ENCODE results near the gene DAPL1.

DAPL1 gene, protein sequence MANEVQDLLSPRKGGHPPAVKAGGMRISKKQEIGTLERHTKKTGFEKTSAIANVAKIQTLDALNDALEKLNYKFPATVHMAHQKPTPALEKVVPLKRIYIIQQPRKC

DNA sequence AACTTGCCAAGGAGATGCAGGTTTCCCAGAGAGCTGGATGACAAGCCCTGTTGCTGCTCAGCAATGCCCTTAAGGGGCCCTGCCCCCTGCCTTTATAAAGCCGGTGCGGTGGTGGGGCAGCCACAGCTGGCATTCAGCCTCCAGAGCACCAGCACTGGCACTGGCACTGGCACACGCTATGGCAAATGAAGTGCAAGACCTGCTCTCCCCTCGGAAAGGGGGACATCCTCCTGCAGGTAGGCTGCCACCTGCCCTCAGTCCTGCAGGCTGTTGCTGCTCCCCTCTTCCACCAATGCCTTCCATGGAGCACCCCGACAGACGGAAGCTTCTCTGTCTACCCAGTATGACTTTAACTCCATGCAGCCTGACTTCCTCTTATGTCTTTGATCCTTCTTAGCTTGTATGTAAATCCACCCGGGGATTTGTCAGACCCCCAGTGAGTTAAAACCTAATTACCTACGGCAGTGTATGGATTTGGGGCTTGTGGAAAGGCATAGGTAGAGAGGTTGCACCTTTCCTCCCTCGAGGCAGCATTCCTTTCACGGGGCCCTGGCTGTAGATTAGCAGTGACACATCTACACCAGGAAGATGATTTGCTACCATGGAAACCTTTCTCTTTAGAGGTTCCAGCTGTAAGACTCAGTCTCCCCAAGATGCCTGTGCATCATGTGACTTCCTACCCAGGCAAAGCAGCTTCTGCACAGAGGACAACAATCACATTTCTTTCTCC, at the start of gene DAPL1:
DAPL1 (plus strand) TSS at position 123 of the 730 bp plus-strand sequence; CDS start at position 179, 56 bp downstream.
- DNase-seq (ENCODE audit: low read depth): no peak
- TF ChIP-seq, protein P1, sequence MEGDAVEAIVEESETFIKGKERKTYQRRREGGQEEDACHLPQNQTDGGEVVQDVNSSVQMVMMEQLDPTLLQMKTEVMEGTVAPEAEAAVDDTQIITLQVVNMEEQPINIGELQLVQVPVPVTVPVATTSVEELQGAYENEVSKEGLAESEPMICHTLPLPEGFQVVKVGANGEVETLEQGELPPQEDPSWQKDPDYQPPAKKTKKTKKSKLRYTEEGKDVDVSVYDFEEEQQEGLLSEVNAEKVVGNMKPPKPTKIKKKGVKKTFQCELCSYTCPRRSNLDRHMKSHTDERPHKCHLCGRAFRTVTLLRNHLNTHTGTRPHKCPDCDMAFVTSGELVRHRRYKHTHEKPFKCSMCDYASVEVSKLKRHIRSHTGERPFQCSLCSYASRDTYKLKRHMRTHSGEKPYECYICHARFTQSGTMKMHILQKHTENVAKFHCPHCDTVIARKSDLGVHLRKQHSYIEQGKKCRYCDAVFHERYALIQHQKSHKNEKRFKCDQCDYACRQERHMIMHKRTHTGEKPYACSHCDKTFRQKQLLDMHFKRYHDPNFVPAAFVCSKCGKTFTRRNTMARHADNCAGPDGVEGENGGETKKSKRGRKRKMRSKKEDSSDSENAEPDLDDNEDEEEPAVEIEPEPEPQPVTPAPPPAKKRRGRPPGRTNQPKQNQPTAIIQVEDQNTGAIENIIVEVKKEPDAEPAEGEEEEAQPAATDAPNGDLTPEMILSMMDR (IDR thresholded peaks at IDR 0.05; ENCODE audit: control insufficient read depth, insufficient read depth, low read depth, low read length, missing control alignments): no peak
- H3K4me3 ChIP-seq (ENCODE audit: control insufficient read depth, low read depth, low read length): no peak within 1 kb of the TSS

DNA sequence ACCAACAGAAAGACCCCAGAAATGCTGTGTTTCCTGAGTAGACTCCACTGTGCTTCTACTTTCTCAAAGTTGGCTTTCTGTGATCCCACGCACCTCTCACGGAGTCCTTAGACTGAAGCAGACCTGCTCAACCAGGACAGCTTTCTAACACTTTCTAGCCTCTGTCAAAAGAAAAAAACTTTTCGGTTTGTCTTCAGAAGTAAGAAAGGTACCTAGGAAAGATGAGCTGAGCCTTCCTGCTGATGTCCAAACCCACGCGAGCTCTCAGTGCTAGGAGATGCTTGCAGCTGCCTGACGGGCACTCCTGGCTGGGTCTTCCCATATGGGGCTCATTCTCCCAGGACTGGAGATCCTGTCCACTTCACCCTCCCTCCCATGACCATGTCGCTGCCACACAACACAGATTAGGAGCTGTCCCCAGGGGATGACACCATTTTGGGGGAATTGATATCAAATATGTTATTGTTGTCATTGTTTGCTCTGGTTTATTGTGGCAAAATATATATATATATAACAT, 49.2 kb upstream of the DAPL1 start:
- DNase-seq (ENCODE audit: low read depth): no peak
- TF ChIP-seq, protein P1 (IDR thresholded peaks at IDR 0.05; ENCODE audit: control insufficient read depth, insufficient read depth, low read depth, low read length, missing control alignments): no peak
- H3K4me3 ChIP-seq (ENCODE audit: control insufficient read depth, low read depth, low read length): no peak overlapping the region

DNA sequence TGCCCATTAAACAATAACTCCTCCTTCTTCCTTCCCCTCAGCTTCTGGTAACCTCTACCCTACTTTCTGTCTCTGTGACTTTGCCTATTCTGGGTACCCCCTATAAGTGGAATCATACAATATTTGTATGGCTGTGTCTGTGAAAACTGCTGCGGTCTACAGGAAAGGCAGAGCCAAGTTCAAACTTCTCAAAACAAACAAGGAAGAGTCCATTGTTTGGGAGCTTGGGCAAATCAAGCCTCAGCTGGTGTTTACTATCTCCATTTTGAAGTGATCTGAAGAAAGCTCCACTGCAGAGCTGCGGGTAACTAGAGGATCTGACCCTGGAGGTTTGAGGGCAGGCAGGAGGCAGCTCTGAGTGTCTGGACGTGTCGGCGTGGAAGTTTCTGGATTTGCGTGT, 48.6 kb upstream of the DAPL1 start:
- TF ChIP-seq, protein P1 (IDR thresholded peaks at IDR 0.05; ENCODE audit: control insufficient read depth, insufficient read depth, low read depth, low read length, missing control alignments): no peak
- no peak for DNase-seq (ENCODE audit: low read depth)
- no peak overlapping the region for H3K4me3 ChIP-seq (ENCODE audit: control insufficient read depth, low read depth, low read length)

DNA sequence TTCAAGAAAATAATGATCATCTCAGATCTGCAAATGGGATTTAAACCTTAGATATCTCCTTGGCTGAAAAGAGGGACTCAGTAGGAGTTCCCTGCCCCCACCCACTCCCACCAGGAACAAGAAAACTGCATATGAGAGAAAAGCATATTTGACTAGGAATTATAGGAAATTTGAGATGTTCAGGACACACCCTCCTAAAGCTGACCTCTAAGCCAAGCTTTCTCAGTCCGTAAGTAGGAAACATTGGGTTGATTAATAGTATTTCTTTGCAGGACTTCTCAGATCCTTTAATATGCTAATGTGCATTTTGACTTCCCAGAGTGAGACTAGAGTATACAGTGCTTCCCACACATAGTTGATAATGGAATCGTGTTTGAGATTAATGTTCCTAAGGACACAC, 47.8 kb upstream of the DAPL1 start:
- no peak overlapping the region for H3K4me3 ChIP-seq (ENCODE audit: control insufficient read depth, low read depth, low read length)
- TF ChIP-seq, protein P1 (IDR thresholded peaks at IDR 0.05; ENCODE audit: control insufficient read depth, insufficient read depth, low read depth, low read length, missing control alignments): no peak
- no peak for DNase-seq (ENCODE audit: low read depth)

DNA sequence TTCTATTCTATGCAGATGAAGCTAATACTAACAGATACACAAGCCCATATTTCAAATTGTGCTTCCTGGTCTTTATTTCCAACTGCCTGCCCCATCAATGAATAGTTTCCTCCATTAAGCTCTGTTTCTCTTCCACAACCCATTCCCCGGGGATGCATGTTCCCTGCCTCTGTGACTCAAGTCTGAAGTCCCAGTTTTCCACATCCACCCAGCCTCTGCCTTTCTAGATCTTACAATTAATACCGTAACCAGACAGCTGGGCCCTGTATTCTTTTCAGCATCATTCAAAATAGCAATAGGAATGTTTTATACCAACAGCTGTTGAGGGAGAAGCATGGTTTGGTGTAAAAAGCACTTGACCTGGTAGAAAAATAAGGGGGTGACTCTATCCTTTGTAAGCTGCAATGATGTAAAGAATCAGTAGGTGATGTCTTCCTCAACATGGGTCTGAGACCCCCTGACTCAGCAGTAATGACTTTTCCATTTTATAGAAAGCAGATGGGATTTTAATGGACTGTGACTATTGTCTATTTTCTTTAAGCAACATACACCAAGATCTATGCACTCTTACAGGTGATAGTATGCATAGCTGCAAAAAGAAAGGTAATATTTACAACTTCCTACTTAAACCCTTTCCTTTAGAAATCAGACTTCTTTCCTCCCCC, 46.1 kb upstream of the DAPL1 start:
- H3K4me3 ChIP-seq (ENCODE audit: control insufficient read depth, low read depth, low read length): no peak overlapping the region
- DNase-seq (ENCODE audit: low read depth): no peak
- TF ChIP-seq, protein P1 (IDR thresholded peaks at IDR 0.05; ENCODE audit: control insufficient read depth, insufficient read depth, low read depth, low read length, missing control alignments): no peak

DNA sequence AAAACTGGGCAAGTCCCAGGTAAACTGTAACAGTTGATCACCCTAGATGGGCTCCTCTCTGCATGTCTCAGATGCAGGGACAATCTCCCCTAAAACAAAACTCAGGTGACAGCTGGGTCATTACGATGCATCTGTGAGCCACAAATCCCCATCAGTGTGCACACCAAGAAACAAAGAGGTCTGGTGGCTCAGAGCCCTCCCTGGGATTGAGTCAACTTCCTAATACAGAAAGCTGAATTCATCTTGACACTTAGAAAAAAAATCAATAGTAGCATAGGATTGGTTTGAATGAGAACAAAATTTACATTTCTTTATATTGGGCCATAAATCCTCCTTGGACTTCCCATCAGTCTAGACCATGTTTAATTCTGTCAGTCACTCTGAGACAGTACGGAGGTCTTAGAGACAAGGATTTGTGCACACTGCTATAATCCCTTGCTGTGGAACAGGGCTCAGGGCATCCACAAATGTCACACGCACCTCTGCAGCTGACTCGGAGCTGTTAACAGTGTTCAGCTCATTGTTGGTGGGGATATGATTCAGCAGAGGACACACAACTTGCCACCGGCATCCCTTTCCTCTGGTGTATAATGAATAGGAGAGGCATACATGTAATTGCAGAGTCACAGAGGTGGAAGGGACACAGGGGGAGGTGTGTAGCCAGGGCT, 44.5 kb upstream of the DAPL1 start:
- H3K4me3 ChIP-seq (ENCODE audit: control insufficient read depth, low read depth, low read length): no peak overlapping the region
- TF ChIP-seq, protein P1 (IDR thresholded peaks at IDR 0.05; ENCODE audit: control insufficient read depth, insufficient read depth, low read depth, low read length, missing control alignments): no peak
- DNase-seq (ENCODE audit: low read depth): no peak
